ENCODE data around the gene SGCA. TPM values are rescaled to one million over a fixed set of nuclear protein-coding genes. Genes with fewer than 3 reads are reported as not detected.

The SGCA gene
- polyA plus RNA-seq, 1 donor from 2014 or later: 0.43 TPM

- Histone ChIP-seq H3K4me3 (ENCODE audit: low read length) (no peak overlapping the region), H2AFZ (ENCODE audit: low read depth, low read length) (no peak overlapping the region), H3F3A (ENCODE audit: insufficient read depth, low read length, poor library complexity, severe bottlenecking) (no peaks in the 10 kb centered on the region), H3K9me2 (ENCODE audit: insufficient read depth, low read length) (no peaks in the 10 kb centered on the region), H3K79me2 (replicated peaks; ENCODE audit: insufficient read depth, low read length) (no peaks in the 10 kb centered on the region), H3K9ac (ENCODE audit: low read length) (no peak overlapping the region), H3K4me2 (ENCODE audit: low read length) (no peak overlapping the region), H4K20me1 (ENCODE audit: insufficient read depth) (no peaks in the 10 kb centered on the region), H3K9me3 (ENCODE audit: low read length) (no peaks in the 10 kb centered on the region), H3K36me3 (ENCODE audit: insufficient read depth, low read length) (no peaks in the 10 kb centered on the region), H3K27ac (ENCODE audit: low read length) (no peak overlapping the region), H3K27me3 (ENCODE audit: insufficient read depth, low read depth, low read length) (peaks cover 42% of the 10 kb centered on the region)
- TF ChIP-seq MXI1 (conservative IDR thresholded peaks at IDR 0.05; ENCODE audit: poor library complexity, severe bottlenecking) (no peak), CTCF (IDR thresholded peaks at IDR 0.05; ENCODE audit: poor library complexity, severe bottlenecking) (no peak), POLR2AphosphoS5 (IDR thresholded peaks at IDR 0.05) (no peak), EZH2 (IDR thresholded peaks at IDR 0.05; ENCODE audit: borderline replicate concordance, insufficient read depth, low read length, poor library complexity, severe bottlenecking) (no peak), RAD21 (conservative IDR thresholded peaks at IDR 0.05) (no peak), REST (IDR thresholded peaks at IDR 0.05; ENCODE audit: borderline replicate concordance) (no peak), EP300 (conservative IDR thresholded peaks at IDR 0.05; ENCODE audit: poor library complexity, severe bottlenecking) (no peak), TAF1 (IDR thresholded peaks at IDR 0.05; ENCODE audit: low read depth) (no peak), SMC3 (conservative IDR thresholded peaks at IDR 0.05; ENCODE audit: poor library complexity) (no peak)
Observed at GRCh38 chr17:50203604-50204345, 38.0 kb downstream of the SGCA start.

- peaks cover 40% of the 10 kb centered on the region for H3K27me3 ChIP-seq (ENCODE audit: insufficient read depth, low read depth, low read length)
- no peak overlapping the region for H3K9ac ChIP-seq (ENCODE audit: low read length)
- H3K9me3 ChIP-seq (ENCODE audit: low read length): no peaks in the 10 kb centered on the region
- TF ChIP-seq EZH2 (IDR thresholded peaks at IDR 0.05; ENCODE audit: borderline replicate concordance, insufficient read depth, low read length, poor library complexity, severe bottlenecking) (no peak), RAD21 (conservative IDR thresholded peaks at IDR 0.05) (no peak)
- no peaks in the 10 kb centered on the region for H3K9me2 ChIP-seq (ENCODE audit: insufficient read depth, low read length)
- no peak overlapping the region for H3K27ac ChIP-seq (ENCODE audit: low read length)
- H3K79me2 ChIP-seq (replicated peaks; ENCODE audit: insufficient read depth, low read length): no peaks in the 10 kb centered on the region
- no peak overlapping the region for H3K4me2 ChIP-seq (ENCODE audit: low read length)
- H3K36me3 ChIP-seq (ENCODE audit: insufficient read depth, low read length): no peaks in the 10 kb centered on the region
- H3F3A ChIP-seq (ENCODE audit: insufficient read depth, low read length, poor library complexity, severe bottlenecking): no peaks in the 10 kb centered on the region
- no peak overlapping the region for H3K4me3 ChIP-seq (ENCODE audit: low read length)
- H4K20me1 ChIP-seq (ENCODE audit: insufficient read depth): no peaks in the 10 kb centered on the region
- no peak overlapping the region for H2AFZ ChIP-seq (ENCODE audit: low read depth, low read length)
Observed at GRCh38 chr17:50204431-50204830, 38.6 kb downstream of the SGCA start.
